Renal cortex interstitium (tissue), 11 donors: ENCODE measurements around the gene SELENOK. TPM values are rescaled to one million over a fixed set of nuclear protein-coding genes. Genes with fewer than 3 reads are reported as not detected.
A peak's percentile ranks its signal among the peaks of the same experiment; 100 is the strongest.

Source experiments
- DNase-seq, 11 donors: peaks; one replicate each; pipeline ENCODE4 v3.0.0-alpha.2; 2013; ENCODE audit warnings: low read depth in 9 of 11, low spot score in 4 of 11; ENCODE audit errors: extremely low read depth in 1 of 11
- polyA plus RNA-seq, 3 donors: library from polyadenylated mRNA; unstranded; fragments of 120-200 nt; gene quantifications; one replicate each; pipeline ENCODE4 v1.2.1, GENCODE V29; 2013; ENCODE audit not compliant: insufficient read length in 3 of 3

SELENOK gene
- polyA plus RNA-seq, 3 donors, result 72.5 to 93.8 (median 77.9) TPM

DNA sequence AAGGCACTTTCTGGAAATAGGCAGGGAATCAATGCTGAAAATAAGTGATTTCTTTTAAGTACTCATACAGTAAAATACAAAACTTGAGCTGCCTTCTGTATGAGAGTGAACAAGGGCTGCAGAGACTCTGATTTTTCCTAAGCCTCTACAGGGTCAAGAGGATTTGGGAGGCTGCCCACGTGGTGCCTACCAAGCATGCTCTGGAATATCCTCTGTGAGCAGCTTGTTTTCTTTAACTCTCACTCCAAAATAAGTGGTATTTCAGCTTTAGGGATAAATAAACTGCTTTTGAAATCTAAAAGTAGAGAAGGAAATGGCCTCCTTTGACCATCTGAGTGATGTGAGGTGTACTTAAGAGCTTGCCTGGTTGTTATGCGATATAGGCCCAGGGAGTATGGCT lies 8.1 kb upstream of the SELENOK start:
- no peak for DNase-seq

DNA sequence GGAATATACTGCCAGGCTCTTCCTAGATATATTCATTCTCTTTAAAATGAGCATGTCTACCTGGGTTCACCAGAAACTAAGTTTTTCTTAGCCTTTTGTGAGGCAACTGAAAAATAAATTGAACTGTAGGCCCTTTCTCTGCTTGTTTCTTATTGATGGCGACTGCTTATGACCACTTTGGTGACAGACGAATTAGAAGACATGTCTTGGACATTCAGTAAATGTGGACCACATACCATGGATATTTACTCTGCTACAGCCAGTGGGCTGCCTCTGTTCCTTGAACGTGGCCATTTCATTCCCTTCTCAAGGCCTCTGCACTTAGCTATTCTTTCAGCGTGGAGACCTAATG lies 603 bp upstream of the SELENOK start:
- peak in 1 of 11 donors; percentile 22 for DNase-seq

DNA sequence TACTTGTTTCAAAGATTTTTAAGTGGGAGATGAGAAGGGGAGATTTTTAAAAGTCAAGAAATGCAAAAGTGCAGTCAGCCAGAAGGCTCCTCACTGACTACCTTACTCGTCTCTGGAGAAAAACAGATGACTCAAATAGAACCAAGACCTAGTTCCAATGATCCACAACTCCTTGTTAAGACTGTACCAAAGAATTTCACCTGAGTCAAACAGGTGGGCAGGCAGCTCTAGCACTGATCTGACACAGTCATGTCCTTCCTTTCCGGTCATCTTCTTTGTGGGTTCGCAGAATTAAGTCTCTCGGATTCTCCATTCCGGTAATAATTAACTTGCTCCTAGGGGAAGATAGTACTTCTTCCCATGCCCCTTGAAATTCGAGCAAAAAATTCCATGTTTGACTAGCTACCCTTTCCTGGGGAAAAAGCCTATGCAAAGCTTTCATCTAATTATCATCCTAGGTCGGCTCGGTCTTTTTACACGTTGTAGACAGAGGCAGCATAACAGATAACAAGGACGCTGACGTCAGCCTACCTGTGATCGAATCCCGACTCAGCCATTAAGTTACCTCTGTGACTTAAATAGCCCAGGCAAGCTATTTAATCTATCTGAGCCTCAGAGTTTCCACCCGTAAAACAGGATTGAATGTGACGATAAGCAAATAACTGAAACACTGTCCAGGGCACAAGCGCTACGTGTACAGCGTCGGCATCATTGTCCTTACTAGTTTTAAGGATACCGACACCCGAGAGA lies 758 bp downstream of the SELENOK start:
- DNase-seq, result peak in 9 of 11 donors; percentile 9 to 38 (median 25)

DNA sequence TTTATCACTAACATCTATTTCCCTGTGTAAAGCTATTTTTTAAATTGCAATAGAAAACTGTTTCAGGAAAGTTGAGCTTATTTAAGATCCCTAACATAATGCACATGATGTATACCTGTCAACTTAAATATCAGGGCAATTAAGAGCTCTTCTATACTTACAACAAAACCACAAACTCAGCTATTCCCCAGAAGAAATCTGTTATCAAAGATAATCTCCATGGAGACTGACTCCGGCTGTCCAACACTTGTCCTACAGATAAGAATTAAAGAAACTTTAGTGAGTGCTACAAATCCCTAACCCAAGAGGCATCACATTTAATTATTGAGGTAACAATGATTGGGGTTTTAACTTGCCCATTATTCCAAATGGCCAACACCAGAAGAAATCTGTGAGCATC lies 3.4 kb downstream of the SELENOK start:
- no peak for DNase-seq

DNA sequence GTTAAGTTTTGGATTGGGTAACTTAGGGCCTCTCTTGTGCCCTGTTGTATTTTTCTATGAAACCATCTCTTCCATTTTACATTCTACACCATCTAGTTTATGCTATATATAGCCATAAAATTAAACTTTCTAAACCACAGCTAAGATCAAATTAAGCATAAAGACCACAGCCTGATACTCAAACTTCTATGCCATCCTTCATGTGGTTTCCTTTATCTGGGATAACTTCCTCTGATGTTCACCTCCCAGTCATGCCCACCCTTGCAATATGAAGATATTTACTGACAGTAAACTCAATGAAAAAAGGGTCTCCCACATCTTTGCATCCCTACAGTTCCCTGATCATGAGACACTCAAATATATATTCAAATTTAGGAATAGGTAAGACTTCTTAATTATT lies 4.2 kb downstream of the SELENOK start:
- DNase-seq, result no peak

DNA sequence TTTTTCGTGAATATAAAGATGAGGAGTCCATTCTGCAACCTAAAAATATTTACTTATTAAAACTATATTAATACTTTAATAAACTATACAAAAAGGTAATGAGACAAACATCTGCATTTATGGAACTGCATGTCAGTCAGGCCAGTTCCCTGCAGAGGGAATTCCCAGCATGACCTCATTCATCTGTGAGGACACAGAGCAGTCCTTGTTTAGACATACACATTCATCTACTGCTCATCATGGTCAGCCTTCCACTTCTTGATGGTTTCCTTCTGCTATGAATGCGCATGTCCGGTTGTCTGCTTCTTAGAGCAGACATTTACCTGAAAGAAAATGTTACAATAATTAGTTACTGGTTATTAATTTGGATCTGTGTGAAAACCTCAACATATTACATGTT lies 6.4 kb downstream of the SELENOK start:
- no peak for DNase-seq

DNA sequence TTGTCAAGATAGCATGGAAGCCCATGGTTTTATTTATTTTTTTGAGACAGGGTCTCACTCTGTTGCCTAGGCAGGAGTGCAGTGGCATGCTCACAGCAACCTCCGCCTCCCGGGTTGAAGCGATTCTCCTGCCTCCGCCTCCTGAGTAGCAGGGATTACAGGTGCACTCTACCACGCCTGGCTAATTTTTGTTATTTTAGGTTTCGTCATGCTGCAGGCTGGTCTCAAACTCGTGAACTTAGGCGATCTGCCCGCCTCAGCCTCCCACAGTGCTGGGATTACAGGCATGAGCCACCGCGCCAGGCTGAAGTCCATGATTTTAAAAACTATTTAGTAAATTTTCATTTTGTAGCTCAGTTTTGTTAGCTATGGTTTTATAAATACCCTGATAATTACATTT lies 7.0 kb downstream of the SELENOK start:
- no peak for DNase-seq

DNA sequence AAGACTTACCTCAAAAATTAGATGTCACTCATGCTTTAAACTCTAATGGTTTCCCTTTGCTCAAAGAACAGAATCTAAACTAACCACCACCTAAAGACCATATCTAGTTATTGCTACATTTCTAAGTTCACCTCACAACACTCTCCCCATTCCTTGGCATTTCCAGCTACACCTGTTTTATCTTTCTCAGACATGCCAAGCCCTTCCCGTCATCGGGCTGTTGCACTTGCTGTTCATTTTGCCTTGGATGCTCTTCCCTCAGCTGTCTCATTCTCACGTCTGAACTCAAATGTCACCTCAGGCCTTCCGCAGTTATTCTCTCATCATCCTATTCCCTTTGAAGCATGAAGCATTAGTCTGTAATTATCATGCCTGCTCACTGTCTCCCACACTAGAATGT lies 8.7 kb downstream of the SELENOK start:
- no peak for DNase-seq

DNA sequence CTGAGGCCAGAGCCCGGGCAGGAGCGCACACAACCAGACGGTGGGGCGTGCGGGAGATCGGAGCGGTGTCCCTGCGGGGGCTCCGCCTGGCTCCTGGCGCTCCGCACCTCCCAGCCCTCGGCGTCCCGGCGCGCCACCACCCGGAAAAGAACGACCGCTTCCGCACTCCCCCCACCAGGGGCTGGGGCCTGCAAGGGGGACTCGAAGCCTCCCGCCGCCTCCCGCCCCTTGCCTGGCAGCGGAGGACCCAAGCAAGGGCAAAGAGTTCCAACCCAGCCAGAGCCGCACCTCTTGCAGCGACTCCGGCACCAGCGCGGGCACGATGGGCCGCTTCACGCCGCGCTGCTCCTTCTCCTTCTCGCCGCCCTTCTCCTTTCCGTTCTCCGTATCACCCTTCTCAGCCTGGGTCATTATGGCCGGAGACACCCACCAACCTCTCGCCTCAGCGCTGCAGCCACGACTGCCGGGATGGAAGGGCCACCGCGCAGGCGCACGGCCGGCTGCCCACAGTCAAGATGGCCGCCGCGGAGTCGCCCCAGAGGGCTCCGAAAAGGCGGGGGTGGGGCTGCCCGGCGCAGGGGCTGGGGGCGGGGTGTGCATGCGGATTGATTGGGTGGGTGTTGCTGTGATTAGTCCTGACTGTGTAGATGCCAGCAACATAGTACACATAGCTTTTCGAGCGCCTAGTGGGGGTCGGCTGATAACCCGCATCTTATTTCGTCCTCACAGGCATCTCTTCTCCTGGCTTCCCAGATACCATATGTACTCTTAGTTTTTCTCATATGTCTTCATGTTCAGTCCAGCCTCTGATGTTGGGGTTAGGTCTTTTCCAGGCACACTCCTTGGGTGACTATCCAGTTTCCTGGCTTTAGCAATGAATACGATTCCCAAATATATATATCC lies 9.7 kb downstream of the SELENOK start, which contains the start of gene ACTR8:
ACTR8 (minus strand) TSS at position 462 of the 903 bp plus-strand sequence; CDS start at position 411, 51 bp downstream.
- peak; percentile 69 to 85 (median 79) for DNase-seq

DNA sequence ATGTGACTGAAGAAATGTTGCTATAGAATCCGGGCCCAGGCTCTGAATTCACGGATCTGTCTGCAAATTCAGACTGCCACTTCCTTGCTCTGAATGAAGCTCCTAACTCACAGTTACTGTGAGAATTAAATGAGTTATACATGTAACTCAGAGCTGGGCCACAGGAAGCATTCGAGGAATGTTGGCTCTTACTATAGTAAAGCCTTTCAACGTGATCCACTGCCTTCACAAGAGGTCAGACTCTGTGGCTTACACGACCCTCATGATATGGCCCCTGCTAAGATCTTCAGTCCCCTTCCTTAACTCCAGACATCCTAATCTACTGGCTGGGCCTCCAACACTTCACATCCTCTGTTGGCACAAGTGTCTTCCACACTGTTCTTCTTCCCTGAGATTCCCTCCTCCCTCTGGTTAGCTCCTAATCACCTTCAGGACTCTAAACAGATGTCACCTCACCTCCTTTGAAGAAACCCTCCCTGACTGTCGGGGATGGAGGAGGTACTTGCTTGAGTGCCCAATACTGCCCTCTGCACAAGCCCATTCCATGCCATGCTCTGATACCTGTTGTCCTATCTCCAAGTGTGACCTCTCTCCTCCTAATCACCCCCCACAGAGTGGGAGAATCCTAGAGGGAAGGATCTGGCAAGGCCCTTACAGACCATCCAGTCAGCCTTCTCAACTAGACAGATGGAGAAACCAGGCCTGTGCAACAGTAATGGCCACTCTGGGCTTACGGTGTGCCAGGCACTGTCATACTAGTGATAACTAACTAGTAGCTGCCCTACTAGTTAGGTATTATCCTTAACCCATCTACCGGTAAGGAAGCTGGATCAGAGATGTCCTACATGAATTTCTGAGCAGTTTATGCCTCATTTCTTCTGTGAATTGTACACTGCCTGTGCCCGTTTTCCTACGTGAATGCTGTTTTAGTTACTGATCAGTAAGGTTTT lies 11.0 kb downstream of the SELENOK start:
- DNase-seq, result peak in 1 of 11 donors; percentile 12

DNA sequence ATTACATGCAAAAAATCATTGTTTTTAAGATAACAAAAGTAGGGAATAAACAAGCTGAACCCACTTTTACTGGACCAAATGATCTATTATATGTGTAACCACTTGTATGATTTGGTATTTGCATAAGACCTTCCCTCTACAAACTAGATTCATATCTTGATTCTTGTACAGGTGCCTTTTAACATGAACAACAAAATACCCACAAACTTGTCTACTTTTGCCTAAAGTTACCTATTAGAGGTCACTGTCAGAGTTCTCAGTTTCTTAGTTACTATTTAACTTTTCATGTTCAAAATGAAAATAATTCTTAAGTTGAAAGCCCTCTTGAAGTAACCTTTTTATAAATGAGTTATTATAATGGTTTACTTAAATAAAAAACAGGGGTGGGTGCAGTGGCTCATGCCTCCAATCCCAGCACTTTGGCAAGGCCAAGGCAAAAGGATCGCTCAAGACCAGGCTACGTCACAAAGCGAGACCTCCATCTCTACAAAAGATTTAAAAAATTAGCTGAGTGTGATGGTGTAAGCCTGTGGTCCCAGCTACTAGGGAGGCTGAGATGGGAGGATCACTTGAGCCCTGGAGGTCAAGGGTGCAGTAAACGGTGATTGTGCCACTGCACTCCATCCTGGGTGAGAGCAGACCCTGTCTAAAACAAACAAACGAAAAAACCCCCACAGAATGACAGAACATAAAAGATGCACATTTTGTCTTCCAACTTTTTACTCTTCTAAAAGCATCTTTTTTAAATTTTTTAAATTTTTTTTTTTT lies 25.7 kb downstream of the SELENOK start:
- no peak for DNase-seq

DNA sequence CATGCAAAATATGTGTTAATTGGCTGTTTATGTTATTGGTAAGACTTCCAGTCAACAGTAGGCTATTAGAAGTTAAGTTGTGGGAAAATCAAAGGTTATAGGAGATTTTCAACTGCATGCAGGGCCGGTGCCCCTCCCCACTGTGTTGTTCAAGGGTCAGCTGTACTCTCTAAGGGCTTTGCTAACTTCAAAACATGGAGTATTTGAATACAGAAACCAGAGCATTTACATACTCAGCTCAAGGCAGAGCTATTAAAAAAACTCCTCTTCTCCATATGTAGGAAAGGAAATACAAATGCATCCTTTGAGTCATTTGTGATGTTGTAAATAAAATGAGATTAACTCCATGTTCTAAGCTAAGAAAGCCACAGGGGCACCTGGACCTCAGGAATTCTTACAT lies 28.5 kb downstream of the SELENOK start:
- DNase-seq, result no peak

DNA sequence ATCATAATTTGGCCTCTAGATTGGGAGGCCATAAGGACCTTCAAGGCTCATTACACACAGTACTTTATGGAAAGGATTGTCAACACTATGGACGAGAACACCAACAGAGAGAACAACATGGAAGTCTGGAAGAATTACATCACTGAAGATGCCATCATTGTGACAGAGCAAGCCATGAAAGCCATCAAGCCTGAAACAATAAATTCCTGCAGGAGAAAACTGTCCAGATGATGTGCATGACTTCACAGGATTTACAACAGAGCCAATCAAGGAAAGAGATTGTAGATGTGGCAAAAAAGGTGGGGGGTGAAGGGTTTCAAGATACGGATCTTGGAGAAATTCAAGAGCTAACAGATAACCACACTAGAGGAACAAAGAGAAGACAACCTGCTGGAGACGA lies 29.4 kb downstream of the SELENOK start:
- no peak for DNase-seq

DNA sequence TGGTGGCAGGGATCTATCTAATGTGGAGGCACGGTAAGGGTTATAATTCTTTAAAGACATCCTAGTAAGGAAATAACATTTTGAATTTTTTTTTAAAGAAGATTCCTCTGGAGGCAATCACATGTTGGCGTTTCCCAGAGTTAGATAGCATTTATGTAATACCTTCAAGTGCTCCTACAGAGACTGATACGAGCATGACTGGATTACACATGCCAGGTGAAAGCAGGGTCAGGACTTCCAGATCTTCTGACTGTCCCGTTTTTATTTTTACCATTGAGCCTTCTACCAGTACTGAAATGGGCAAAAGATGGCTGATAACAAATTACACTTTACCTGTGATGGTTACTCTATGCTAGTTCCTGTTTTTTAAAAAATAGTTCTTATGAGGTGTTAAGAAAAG lies 31.5 kb downstream of the SELENOK start:
- DNase-seq, result no peak

DNA sequence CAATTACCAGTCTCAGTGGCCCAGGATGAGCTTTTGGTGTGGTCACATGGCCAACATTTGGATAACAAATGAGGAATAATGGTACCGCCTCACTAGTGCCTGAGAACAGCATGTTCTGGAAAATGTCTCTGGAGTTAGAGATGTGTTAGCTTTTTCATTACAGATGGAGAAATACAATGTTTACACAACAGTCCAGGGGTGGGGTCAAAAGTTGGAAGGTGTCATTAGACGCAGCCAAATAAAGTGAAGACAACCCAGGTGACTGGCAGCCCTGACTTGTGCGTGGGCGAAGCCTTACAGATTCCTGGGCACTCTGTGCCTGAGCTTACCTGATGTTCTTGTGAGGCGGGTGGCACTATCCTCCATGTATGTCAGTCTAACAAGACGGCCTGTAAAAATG lies 32.5 kb downstream of the SELENOK start:
- DNase-seq, result no peak

DNA sequence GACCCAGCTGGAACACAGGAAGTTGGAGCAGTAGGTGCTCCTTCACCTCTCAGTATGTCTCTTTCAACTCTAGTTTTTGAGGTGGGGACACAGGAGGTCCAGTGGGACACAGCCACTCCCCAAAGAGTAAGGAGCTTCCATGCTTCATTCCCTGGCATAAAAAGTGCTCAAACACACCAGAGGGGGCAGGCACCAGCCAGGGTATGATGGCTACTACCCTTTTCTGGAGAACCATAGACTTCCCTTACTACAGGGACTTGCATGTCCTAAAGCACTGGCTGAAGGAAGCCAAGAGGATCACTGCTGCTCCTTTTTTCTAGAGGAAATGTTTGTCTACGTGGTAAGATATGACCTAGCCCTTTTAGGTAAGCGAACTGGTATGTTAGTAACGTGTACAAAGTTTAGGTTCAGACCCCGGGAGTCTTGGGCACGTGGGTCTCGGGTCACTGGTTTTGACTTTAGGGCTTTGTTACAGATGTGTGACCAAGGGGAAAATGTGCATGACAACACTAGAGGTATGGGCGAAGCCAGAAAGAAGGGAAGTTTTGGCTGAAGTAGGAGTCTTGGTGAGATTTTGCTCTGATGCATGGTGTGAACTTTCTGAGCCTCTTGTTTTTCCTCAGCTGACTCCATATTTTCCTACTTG lies 33.4 kb downstream of the SELENOK start:
- no peak for DNase-seq

DNA sequence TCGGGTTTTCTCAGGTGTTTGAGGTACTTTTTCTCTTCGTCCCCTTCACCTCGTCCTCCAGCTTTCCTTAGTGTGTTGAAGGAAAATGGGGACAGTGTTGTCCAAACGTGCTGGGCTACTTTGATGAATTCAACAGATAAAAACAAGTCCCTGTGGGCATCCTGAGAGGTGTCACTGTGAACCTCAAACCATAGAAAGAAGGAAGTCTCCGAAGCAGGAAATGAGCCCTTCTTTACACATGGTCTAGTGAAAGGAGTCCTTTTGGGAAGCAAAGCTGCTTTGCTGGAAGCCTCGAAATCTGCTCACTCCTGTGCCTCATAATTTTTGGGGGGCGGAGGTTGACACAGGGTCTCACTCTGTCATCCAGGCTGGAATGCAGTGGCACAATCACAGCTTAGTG lies 34.7 kb downstream of the SELENOK start:
- no peak for DNase-seq

DNA sequence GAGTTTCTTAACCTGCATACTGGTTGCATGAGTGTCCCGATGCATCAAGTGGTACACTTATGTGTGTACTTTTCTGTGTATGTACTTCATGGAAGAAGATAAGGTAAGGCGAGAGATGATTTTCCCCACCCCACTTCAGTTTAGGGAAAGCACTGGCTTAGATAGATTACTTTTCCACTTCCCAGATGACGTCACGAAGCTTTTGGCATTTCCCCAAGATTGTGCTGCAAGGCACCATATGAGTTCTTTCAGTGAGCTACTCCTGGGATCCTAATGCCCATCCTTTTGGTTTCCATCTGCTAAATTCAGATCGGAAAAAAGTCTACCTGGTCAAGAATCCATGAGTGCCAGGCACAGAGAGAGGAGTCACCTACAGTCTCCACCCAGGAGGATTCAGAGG lies 40.8 kb downstream of the SELENOK start:
- DNase-seq, result peak in 1 of 11 donors; percentile 18
